AG09319 (cell line): ENCODE data around the gene KRT85.
"Not testable (repeated sequence)": the region's sequence is repeated elsewhere in the genome, so short reads cannot be mapped to it uniquely, and the experiment has no call there.

Source experiments
- DNase-seq: peaks from one replicate; pipeline ENCODE4 v3.0.0-alpha.2; 2010; ENCODE audit warnings: low read depth; ENCODE audit errors: extremely low read depth
- TF ChIP-seq, protein P1 (sequence below): IDR thresholded peaks from 2 replicates; pipeline ENCODE4 v1.5.1; 2011; ENCODE audit warnings: low read depth, mild to moderate bottlenecking, inconsistent platforms, low read length, moderate library complexity

Gene KRT85

DNA sequence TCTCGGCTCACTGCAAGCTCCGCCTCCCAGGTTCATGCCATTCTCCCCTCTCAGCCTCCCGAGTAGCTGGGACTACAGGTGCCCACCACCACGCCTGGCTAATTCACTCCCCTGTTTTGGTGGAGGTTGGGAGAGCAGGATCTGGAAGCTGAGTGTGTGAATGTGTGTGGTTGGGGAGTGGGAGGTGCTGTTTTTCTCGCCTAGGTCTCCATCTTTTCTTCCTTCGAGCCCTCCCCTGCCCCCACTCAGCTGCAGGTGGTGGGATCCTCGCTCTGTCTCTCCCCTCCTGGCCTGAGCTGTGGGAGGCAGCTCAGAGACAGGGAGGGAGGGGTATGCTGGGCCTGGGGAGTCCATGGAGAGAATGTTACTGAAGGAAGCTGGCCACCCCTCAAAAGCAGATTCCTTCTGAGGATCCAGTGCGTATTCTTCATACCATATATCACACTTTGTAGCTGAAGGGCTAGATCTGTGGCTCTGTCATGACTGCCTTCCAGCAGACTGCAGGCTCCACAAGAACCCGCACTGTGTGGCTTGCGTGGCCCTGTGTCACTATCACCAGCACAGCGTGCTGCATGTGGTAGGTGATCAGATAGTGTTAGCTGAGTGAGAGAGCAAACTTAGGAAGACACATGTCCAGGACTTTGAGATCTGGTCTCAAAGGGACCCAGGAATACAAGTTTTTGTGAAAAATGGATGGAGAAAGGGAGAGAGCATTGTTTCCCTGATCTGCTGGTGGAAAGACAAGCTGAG is 48.9 kb downstream of the KRT85 start:
- DNase-seq: no peak
- TF ChIP-seq, protein P1, sequence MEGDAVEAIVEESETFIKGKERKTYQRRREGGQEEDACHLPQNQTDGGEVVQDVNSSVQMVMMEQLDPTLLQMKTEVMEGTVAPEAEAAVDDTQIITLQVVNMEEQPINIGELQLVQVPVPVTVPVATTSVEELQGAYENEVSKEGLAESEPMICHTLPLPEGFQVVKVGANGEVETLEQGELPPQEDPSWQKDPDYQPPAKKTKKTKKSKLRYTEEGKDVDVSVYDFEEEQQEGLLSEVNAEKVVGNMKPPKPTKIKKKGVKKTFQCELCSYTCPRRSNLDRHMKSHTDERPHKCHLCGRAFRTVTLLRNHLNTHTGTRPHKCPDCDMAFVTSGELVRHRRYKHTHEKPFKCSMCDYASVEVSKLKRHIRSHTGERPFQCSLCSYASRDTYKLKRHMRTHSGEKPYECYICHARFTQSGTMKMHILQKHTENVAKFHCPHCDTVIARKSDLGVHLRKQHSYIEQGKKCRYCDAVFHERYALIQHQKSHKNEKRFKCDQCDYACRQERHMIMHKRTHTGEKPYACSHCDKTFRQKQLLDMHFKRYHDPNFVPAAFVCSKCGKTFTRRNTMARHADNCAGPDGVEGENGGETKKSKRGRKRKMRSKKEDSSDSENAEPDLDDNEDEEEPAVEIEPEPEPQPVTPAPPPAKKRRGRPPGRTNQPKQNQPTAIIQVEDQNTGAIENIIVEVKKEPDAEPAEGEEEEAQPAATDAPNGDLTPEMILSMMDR: no peak

DNA sequence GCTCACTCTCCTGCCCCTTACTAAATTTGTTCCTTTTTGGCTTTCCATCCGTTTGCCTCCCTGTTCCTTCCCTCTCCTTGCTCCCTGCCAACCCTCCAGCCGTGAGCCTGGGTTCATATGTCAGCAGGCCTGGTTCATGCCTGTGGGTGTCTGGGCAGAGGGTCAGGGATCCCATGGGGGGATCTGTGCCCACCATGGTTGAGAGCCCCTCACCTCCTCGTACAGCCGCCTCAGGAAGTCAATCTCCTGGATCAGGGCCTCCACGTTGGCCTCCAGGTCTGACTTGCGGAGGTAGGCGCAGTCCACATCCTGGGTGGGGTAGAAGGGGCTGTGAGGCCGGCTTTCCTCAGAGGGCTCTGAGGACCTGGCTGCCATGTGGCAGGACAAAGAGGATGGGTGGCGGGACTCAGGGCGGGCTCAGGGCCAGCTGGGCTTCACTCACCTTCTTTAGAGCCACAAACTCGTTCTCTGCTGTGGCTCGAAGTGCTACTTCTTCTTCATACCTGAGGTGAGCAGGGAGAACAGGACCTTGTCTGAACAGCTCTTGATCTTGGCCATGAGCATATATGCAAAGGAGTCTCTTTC is 49.7 kb downstream of the KRT85 start:
- no peak for DNase-seq
- TF ChIP-seq, protein P1: no peak

DNA sequence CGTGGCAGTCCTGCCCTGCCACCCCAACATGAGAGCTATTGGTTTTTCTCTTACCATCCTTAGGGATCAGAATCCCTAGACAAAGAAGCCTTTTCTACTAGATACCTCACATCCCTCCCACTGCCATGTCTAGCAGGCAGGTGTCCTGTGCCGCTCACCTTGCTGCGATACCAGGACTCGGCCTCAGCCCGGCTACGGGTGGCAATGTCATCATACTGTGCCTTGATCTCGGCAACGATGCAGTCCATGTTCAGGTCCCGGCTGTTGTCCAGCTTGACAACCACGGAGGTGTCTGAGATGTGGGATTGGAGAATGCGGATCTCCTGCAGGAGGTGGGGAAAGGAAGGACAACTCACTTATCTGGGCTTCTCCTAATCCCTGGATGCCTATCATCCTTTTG is 50.6 kb downstream of the KRT85 start:
- no peak for DNase-seq
- TF ChIP-seq, protein P1: no peak

DNA sequence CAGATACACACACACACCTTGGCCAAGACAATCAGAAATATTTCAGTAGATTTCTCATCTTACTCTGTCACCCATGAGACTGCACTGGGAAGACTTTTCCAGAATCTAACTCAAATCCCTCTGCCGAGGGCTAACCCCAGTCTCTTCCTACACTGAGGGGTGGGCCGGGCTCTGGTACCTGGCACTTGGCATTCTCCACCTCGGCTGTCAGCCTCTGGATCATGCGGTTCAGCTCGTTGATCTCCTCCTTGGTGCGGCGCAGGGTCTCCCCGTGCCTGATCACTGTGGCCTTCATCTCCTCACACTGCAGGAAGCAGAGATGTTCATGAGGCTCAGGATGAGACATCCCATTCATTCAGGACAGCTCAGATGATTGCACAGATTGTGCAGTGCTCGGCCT is 51.0 kb downstream of the KRT85 start:
- TF ChIP-seq, protein P1: no peak

DNA sequence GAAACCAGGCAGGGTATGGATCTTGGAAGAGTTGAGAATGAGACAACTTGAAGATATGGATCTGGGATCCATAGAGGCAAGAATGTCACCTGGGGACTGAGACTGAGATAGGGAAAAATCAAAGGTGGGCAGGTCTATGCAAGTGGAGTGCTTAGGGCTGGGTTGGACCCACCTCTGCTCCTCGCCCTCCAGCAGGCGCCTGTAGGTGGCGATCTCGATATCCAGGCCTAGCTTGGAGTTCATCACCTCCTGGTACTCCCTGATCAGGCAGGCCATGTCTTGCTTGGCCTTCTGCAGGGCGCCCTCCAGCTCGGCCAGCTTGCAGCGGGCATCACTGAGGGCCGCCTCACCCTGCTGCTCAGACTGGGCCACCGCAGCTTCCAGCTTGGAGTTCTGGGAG is 51.6 kb downstream of the KRT85 start:
- DNase-seq: not testable (repeated sequence)

More for the DNA sequence above, 51.0 kb downstream of the KRT85 start:
- DNase-seq: no peak

DNA sequence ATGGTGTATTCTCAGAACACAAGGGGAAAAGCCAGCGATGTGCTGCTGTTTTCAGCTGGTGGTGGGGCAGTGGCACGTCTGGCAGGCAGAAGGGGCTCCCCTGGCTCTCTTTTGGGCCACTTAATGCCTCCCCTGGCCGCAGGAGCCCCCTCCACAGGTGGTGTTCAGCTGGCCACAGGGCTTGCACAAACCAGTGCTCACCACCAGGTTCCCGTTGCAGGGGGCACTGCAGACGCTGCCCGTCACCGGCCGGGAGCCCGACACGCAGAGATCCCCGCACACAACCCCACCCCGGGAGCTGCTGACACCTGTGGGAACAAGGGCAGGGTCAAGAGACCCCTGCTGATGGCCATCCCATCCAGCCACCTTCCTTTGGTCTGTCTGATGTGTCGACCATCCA is 52.8 kb downstream of the KRT85 start:
- TF ChIP-seq, protein P1: no peak
- DNase-seq: no peak

DNA sequence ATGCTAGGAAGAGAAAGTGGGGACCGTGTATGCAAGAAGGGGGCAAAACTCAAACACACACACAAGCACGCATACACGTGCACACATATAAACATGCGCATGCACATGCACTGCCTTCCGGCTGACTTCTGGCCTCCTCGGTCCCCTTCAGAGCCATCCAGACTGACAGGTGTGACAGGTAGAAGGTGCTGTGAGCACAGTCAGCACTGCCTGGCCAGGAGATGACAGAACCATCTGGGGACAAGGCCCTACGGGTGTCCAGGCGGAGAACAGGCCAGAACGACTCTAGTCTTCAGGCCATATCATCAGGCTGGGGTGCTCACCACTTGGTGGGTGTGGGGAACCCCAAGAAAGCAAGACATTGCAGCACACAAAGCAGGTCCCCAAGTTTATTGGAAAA is 53.4 kb downstream of the KRT85 start:
- no peak for DNase-seq
- TF ChIP-seq, protein P1: no peak

DNA sequence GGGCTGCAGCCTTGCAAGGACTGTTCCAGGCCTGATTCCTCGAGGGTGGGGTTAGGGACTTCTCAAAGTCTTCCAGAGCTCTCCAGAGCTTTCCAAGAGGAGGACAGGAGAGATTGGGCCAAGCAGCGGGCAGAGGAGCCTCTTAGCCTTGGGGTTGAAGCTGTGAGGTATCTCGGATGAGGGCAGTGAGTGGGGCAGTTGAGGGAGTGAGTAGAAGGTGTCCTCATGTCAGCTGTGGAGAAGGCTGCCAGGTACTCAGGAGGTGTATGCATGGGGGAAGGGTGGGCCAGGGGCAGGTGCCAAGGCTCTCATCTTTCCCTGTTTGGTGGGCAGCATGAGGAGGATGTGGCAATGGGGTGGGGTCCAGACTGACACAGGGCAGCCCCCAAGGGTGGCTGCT is 53.8 kb downstream of the KRT85 start:
- DNase-seq: no peak
- TF ChIP-seq, protein P1: no peak
